OCI-LY3 (cell line): ENCODE measurements around the gene TPM4.

Experiments used
- H2AFZ ChIP-seq: fragments of 200-600, 300-600 bp; shearing (Covaris generic); 2 replicates; pipeline ENCODE4 v1.6.0; 2014; ENCODE audit warnings: antibody characterized with exemption, low read depth, low read length
- H3K27ac ChIP-seq: fragments of 200-600, 300-600 bp; sonication (generic); 2 replicates; pipeline ENCODE4 v1.5.1; 2014; ENCODE audit warnings: mild to moderate bottlenecking, low read length, moderate library complexity, mixed read lengths
- H3K27me3 ChIP-seq: fragments of 200-600, 300-600 bp; sonication (generic); 2 replicates; pipeline ENCODE4 v1.6.1; 2014; ENCODE audit warnings: low read depth, low read length, mixed read lengths
- H3K36me3 ChIP-seq: fragments of 200-600, 300-600 bp; sonication (generic); replicated peaks from 2 replicates; pipeline ENCODE3; 2014; ENCODE audit warnings: low read depth, low read length, mixed read lengths
- H3K4me1 ChIP-seq: fragments of 300-600, 200-600 bp; sonication (generic); 2 replicates; pipeline ENCODE4 v1.6.1; 2014; ENCODE audit warnings: low read length, mixed read lengths
- H3K4me2 ChIP-seq: fragments of 200-600, 300-600 bp; sonication (generic); 2 replicates; pipeline ENCODE4 v1.6.1; 2014; ENCODE audit warnings: low read length, mixed read lengths
- H3K4me3 ChIP-seq: fragments of 300-600, 200-600 bp; sonication (generic); 2 replicates; pipeline ENCODE4 v1.5.1; 2014; ENCODE audit warnings: antibody characterized with exemption, mild to moderate bottlenecking, low read length, moderate library complexity
- H3K79me2 ChIP-seq: fragments of 300-600, 200-600 bp; shearing (Covaris generic); 2 replicates; pipeline ENCODE4 v1.6.1; 2014; ENCODE audit warnings: mild to moderate bottlenecking, low read length, mixed read lengths
- H3K9ac ChIP-seq: fragments of 300-600, 200-600 bp; shearing (Covaris generic); 2 replicates; pipeline ENCODE4 v1.6.0; 2014; ENCODE audit warnings: mild to moderate bottlenecking, low read length, moderate library complexity
- H3K9me3 ChIP-seq: fragments of 200-600, 300-600 bp; shearing (Covaris generic); 2 replicates; pipeline ENCODE4 v1.6.1; 2014; ENCODE audit warnings: low read length, mixed read lengths; ENCODE audit not compliant: insufficient read depth
- H4K20me1 ChIP-seq: fragments of 200-600, 300-600 bp; sonication (generic); 2 replicates; pipeline ENCODE4 v1.6.1; 2016; ENCODE audit warnings: low read length, mixed read lengths; ENCODE audit not compliant: insufficient read depth
- EZH2phosphoT487 ChIP-seq: fragments of 200-600 bp; shearing (Covaris generic); IDR thresholded peaks from 2 replicates; pipeline ENCODE4 v1.6.1; 2018; ENCODE audit warnings: antibody characterized with exemption, mixed run types, low read depth
- TF ChIP-seq, protein P1 (sequence below): fragments of 200-600, 300-600 bp; sonication (generic); IDR thresholded peaks from 2 replicates; pipeline ENCODE4 v1.5.1; 2014; ENCODE audit warnings: antibody characterized with exemption, low read length, low read depth

TPM4 gene

DNA sequence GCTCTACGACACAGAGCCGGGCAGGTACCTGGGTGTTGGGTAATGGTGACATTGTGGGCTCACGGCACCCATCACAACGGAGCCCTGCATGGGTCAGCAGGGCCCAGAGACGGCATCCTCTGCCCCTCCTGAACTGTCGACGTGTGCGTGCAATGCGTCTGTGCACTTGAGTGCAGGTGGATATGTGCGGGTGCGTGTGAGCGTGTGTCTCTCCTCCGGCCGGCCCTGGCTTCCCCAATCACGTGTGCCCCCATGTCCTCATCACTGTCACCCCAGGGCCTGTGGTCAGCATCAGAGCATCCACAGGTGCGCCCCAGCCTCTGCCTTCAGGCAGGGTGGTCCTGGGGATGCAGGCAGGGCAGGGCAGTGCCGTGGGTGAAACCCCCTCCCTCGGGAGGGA lies 37.2 kb upstream of the TPM4 start:
- peaks cover 4% of the 10 kb centered on the region; the same call in 1 of the 2 replicates for H3K4me1 ChIP-seq
- H3K27me3 ChIP-seq, result no peaks in the 10 kb centered on the region
- no peak for TF ChIP-seq EZH2phosphoT487
- TF ChIP-seq, protein P1, sequence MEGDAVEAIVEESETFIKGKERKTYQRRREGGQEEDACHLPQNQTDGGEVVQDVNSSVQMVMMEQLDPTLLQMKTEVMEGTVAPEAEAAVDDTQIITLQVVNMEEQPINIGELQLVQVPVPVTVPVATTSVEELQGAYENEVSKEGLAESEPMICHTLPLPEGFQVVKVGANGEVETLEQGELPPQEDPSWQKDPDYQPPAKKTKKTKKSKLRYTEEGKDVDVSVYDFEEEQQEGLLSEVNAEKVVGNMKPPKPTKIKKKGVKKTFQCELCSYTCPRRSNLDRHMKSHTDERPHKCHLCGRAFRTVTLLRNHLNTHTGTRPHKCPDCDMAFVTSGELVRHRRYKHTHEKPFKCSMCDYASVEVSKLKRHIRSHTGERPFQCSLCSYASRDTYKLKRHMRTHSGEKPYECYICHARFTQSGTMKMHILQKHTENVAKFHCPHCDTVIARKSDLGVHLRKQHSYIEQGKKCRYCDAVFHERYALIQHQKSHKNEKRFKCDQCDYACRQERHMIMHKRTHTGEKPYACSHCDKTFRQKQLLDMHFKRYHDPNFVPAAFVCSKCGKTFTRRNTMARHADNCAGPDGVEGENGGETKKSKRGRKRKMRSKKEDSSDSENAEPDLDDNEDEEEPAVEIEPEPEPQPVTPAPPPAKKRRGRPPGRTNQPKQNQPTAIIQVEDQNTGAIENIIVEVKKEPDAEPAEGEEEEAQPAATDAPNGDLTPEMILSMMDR, result no peak
- no peak overlapping the region for H3K27ac ChIP-seq
- no peaks in the 10 kb centered on the region for H3K79me2 ChIP-seq
- H3K9me3 ChIP-seq, result no peaks in the 10 kb centered on the region
- H3K9ac ChIP-seq, result no peak overlapping the region
- no peak overlapping the region for H2AFZ ChIP-seq
- no peak overlapping the region for H3K4me2 ChIP-seq
- no peak overlapping the region for H3K4me3 ChIP-seq
- no peaks in the 10 kb centered on the region for H4K20me1 ChIP-seq
- no peaks in the 10 kb centered on the region for H3K36me3 ChIP-seq

DNA sequence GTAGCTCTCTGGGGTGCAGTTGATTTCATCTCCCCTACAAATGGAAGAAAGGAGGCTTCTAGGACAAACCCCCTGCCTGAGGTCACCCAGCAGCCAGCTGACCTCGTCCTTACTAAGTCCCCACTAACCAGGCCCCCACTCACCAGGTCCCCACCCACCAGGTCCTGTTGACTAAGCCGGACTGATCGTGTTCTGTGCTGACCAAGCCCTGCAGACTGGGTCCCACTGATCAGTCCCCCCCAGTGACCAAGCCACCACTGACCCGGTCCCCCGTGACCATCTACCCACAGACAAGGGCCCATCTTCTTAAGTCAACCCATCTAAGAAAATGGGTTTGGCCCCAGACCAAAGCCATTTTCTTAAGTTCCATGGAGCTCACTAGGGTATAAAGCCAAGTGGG lies 36.8 kb upstream of the TPM4 start:
- H3K79me2 ChIP-seq, result no peaks in the 10 kb centered on the region
- H4K20me1 ChIP-seq, result no peaks in the 10 kb centered on the region
- H3K4me3 ChIP-seq, result no peak overlapping the region
- H3K9ac ChIP-seq, result no peak overlapping the region
- no peaks in the 10 kb centered on the region for H3K27me3 ChIP-seq
- no peak overlapping the region for H3K27ac ChIP-seq
- no peak overlapping the region for H2AFZ ChIP-seq
- peaks cover 4% of the 10 kb centered on the region; the same call in 1 of the 2 replicates for H3K4me1 ChIP-seq
- no peak overlapping the region for H3K4me2 ChIP-seq
- no peaks in the 10 kb centered on the region for H3K9me3 ChIP-seq
- H3K36me3 ChIP-seq, result no peaks in the 10 kb centered on the region
- no peak for TF ChIP-seq EZH2phosphoT487
- TF ChIP-seq, protein P1, result no peak

DNA sequence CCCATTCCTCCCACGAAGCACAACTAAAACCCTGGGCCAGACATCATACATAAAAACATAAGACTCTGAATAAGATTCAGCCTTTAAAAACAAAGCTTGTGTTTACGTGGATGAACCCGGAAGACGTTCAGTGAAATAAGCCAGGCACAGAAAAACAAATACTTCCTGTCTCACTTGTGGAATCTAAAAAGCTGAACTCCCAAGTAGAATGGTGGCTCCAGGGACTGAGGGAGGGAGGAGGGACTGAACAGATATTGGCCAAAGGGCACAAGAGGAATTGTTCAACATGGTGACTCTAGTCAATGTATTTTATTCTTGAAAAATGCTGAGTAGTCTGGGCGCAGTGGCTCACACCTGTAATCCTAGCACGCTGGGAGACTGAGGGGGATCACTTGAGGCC lies 35.7 kb upstream of the TPM4 start:
- TF ChIP-seq EZH2phosphoT487, result no peak
- TF ChIP-seq, protein P1, result no peak
- H3K4me2 ChIP-seq, result no peak overlapping the region
- H3K4me3 ChIP-seq, result no peak overlapping the region
- H3K27me3 ChIP-seq, result no peaks in the 10 kb centered on the region
- no peak overlapping the region for H3K27ac ChIP-seq
- H3K9me3 ChIP-seq, result no peaks in the 10 kb centered on the region
- H4K20me1 ChIP-seq, result no peaks in the 10 kb centered on the region
- H3K9ac ChIP-seq, result no peak overlapping the region
- peak overlapping the region; percentile 58; the same call in 1 of the 2 replicates for H2AFZ ChIP-seq
- H3K79me2 ChIP-seq, result no peaks in the 10 kb centered on the region
- no peaks in the 10 kb centered on the region for H3K36me3 ChIP-seq
- peaks cover 4% of the 10 kb centered on the region; the same call in 1 of the 2 replicates for H3K4me1 ChIP-seq

DNA sequence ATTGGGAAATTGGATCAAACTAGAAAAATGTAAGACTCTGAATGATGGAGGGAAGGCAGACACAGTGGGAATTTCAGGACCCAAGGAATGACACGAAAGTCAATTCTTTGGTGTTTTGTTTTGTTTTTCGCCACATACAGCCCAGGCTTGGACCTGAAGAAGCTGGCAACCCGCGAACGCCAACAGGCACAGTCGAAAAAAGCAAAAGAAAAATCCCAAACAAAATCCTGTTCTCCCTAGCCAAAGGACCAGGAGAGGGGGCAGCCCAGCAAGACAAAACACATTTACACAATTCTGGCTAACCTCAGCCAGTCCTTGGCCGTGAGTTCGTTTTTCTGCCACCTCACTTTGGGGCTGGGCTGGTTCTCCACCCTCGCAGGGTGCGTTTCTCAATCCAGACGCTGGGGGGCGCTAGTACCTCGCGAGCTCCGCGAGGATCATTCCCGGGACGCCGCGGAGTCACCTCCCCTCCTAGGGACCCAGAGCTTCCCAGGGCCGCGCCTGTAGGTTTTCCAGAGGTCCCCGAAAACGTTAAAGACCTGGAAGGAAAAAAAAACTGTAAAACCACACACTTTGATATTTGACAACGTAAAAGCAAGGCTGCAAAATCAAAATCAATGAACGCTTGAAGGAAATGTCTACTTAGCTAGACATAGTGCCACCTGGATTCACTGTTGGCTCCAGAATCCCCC lies 34.9 kb upstream of the TPM4 start:
- Histone ChIP-seq H3K27ac (no peak overlapping the region), H2AFZ (peak overlapping the region; percentile 53), H3K36me3 (no peaks in the 10 kb centered on the region), H3K4me2 (peak overlapping the region; percentile 69), H3K9ac (peak overlapping the region; percentile 29), H4K20me1 (no peaks in the 10 kb centered on the region), H3K9me3 (no peaks in the 10 kb centered on the region), H3K4me3 (peak overlapping the region; percentile 58), H3K27me3 (no peaks in the 10 kb centered on the region), H3K79me2 (no peaks in the 10 kb centered on the region), H3K4me1 (peaks cover 4% of the 10 kb centered on the region; the same call in 1 of the 2 replicates)
- TF ChIP-seq EZH2phosphoT487, result no peak
- TF ChIP-seq, protein P1, result peak; percentile 97
